GM11168 (cell line): ENCODE data around the gene HNF1A.

Source experiments
- in situ Hi-C: fragments of 300-500 bp; cut with MboI; formaldehyde crosslinking; loops from one replicate; pipeline ENCODE4 v1.12.0; 2022; ENCODE audit warnings: low sequenced_read_pairs; ENCODE audit not compliant: unreplicated experiment

HNF1A gene

GRCh38 chr12:120956579-120957300, 21.6 kb upstream of the HNF1A start:
- in situ Hi-C loops: no loop called here

- in situ Hi-C loops: no loop called here
These were observed 19.0 kb upstream of the HNF1A start for GRCh38 chr12:120959111-120959878.

- in situ Hi-C loops: no loop called here
These were observed 17.7 kb upstream of the HNF1A start for GRCh38 chr12:120960657-120961056.

GRCh38 chr12:120961604-120962531, 16.5 kb upstream of the HNF1A start:
- in situ Hi-C loops: no loop called here

- in situ Hi-C loops: no loop called here
These were observed 15.8 kb upstream of the HNF1A start for GRCh38 chr12:120962532-120963020.

- in situ Hi-C loops: no loop called here
These were observed 14.0 kb upstream of the HNF1A start for GRCh38 chr12:120964298-120964697.

- in situ Hi-C loops: no loop called here
These were observed 12.7 kb upstream of the HNF1A start for GRCh38 chr12:120965534-120966091.

- in situ Hi-C loops: no loop called here
These were observed 8.0 kb upstream of the HNF1A start for GRCh38 chr12:120970310-120970709.

- in situ Hi-C loops: no loop called here
These were observed 6.8 kb upstream of the HNF1A start for GRCh38 chr12:120971299-120972180.

GRCh38 chr12:120972870-120973543, 5.3 kb upstream of the HNF1A start:
- in situ Hi-C loops: no loop called here

- in situ Hi-C loops: no loop called here
These were observed 630 bp upstream of the HNF1A start for GRCh38 chr12:120977531-120978295.

- in situ Hi-C loops: no loop called here
These were observed 998 bp downstream of the HNF1A start for GRCh38 chr12:120979220-120979861.

GRCh38 chr12:120979862-120980696, 1.7 kb downstream of the HNF1A start:
- in situ Hi-C loops: no loop called here

GRCh38 chr12:120980800-120981368, 2.5 kb downstream of the HNF1A start:
- in situ Hi-C loops: no loop called here

- in situ Hi-C loops: no loop called here
These were observed 3.1 kb downstream of the HNF1A start for GRCh38 chr12:120981407-120981941.

GRCh38 chr12:120982659-120983058, 4.3 kb downstream of the HNF1A start:
- in situ Hi-C loops: no loop called here
